Stimulated activated CD4-positive, alpha-beta T cell treated with anti-CD3 and anti-CD28 coated beads, Interleukin-1b, Interleukin-23, amount 100 ng/mL, for 24 hours (primary cell): ENCODE measurements around the gene SRGAP2B.
"Not testable (repeated sequence)": the region's sequence is repeated elsewhere in the genome, so short reads cannot be mapped to it uniquely, and the experiment has no call there.

Experiments used
- DNase-seq, 4 experiments: peaks; one replicate each; pipeline ENCODE4 v3.0.0-alpha.2; 2020; ENCODE audit warnings: low read depth in 4 of 4, low spot score in 1 of 4

Gene SRGAP2B

DNA sequence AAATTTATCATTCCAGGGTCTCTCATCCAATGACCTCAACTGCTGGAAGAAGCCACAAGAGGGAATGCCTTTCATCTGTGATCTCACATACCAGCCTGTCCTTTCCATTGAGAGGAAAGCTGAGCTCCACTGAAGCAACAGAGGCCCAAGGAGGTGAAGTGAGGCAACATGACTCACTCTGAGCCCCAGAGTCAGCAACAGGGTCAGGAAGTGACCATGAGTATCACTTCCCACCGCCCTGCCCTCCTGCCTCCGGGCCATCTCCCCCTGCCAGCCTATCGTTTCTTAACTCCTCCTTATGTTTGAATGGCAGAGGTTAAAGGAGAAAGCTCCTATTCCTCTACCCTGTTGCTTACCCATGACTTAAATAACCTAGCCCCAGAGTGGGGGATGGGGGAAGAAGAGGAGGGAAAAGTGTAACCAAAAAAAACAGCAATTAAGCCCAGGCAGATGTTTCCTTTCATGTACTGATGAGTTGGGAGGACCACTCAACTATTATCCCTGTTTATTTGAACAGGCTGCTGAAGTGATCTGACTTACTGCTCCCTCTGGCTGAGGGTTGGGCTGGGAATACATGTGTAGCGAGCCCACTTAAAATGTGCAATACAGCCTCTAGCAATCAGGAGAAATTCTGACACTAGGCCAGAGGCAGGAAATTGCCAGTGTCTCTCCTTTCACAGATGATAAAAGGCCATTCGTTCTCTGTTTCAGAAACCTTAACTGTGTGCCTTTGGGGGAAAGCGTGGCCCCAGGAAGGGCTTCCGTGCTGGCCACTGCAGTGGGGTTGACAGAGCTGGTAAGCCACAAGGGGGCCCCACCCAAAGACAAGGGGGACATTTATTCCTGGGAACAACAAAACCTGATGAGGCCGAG is 177.7 kb downstream of the SRGAP2B start:
- not testable (repeated sequence) for DNase-seq

DNA sequence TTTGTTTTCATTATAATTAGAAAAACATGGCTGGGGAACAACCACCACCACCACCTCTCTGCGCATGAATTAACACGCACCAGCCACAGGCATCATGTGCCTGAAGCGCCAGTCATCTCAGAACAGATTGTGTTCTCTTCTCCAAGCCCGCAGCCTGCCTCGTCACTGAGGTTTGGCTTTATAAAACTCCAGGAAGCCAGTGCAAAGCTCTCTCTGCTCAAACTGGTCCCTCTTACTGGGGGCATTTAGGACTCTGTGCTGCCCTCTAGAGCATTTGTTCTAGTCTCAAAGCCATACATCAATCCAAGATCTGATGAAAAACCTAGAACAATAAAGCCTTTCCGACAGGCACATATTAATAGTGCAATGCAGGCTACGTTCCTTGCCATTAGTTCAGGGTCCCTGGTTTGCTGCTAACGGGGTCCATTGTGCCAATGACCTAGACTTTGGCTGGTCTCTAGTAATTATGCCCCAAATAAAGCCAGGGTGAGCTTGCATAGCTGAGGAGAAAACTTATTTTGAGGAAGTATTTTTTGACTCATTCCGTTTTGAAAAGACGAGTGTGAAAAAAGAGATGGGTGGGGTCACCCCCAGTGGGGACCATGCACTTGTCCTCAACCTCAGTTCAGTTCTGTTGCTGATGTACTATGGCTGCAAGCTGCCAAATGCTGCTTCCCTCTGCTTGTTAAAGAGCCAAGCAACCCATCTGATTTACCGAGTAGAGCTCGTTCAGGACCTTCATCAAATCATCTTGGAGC is 181.0 kb downstream of the SRGAP2B start:
- not testable (repeated sequence) for DNase-seq

DNA sequence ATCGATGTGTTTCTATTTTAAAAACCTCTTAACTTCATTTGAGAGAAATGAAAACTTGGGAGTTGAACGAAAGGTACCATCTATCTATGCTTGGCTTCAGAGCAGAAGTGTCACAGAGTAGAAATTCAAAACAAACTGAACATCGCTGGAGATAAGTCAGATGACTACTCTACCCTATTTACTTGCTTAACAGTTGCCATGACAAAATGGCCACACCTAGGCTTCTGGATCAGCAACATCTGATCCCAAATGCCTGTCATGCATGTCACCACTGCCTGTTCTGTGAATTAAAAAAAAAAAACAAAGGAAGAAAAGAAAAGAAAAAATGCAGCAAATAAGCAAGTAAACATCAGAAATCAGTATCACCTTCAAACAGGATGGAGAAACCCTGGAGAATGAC is 181.7 kb downstream of the SRGAP2B start:
- not testable (repeated sequence) for DNase-seq

DNA sequence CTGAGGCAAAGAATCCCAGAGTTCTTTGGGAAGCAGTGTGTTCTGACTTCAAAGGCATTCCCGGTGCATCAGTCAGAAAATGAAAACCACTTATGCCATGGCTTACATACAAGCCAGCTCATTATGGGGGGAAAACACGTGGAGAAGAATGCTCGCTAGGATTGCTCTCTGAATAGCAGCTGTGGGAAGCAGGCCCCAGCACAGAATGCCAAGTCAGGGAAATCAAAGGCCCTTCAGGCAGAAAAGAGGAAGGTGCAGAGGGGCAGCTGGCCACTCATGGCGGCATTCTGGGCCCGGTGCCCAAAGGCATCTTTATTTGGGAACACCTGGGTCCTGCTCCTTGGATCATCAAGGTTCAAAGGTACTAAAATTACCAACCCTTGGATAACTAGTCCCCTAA is 184.4 kb downstream of the SRGAP2B start:
- DNase-seq, result not testable (repeated sequence)

DNA sequence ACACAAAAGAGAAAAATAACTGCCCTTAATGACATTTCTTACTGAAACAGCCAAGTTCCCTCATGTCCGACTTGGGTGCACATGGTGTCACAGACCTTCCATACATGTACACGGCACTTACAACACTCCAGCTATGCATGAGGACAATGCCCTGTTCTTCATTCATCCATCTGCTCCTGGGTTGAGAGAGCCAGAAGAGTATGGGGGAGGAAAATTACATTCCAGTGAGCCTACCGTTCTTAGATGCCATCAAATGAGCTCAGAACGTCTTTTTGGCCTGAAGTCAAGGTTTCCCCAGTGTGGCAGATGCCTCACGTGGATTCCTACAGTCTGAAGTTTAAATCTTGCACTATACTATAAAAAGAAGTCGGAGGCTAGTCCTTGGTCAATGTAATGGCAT is 194.3 kb downstream of the SRGAP2B start:
- DNase-seq, result not testable (repeated sequence)

DNA sequence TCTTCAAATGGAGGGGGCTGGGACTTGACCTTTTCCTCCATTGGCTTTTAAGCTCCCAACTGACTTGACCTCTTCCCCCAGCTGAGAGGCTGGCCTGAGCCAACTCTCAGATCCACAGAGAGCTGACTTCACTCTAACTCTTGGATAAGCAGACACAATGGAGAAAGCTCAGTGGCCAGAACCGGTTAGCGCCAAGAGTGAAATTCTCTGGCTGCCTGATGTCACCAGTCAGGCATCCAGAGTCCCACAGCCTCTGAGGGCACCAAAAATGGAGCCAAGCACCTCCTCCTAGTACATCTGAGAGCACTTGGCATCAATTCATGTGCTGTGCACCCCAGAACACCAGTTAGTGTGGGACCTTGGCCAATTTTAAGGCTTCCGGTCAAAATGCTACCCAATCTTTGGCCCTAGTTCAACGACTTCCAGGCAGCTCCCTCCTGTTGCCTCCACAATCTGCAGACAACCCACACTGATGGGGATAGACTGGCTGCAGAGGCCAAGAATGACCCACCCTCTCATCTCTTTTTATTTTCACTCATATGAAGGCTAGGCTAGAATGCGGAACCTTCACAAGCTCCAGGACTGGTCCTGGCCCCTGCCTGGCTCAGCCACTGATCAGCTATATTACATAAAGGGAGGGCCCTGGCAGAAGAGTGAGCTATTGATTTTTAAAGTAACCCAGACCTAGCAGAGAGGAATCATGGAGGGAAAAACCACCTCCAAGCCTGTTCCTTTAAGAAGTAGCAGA is 200.5 kb downstream of the SRGAP2B start:
- not testable (repeated sequence) for DNase-seq

DNA sequence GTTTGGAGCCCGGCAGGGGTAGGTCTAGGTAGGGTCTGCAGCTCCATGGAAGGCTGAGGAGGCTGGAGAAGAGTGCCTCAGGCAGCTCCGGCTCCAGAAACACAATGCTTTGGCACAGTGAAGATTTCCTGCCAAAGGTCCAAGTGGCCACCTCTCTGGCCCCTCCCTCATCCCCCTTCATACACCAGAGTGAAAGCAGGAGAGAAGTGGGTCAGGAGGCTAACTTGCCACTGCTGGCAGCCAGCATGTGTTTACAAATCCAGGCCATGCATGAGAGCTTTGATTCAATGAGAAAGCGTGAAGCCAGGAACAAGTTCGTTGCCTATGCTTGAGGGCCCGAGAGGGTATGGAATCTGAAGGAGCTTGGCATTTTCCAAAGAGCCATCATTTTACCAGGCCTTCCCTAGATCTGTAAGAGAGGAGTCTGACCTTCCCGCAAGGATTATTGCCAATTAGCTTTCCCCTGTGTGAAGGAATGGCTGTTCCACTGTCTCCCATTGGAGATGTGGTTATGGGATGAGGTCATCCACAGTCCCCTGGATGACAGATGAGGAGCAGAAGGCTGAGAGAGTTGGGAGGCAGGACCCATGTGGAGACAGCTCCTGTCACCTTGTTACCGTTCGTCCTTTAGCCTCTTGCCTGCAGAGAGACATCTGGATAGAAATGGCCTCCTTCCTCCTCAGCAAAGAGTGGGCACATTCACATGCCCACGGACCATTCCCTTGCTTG is 201.3 kb downstream of the SRGAP2B start:
- not testable (repeated sequence) for DNase-seq

DNA sequence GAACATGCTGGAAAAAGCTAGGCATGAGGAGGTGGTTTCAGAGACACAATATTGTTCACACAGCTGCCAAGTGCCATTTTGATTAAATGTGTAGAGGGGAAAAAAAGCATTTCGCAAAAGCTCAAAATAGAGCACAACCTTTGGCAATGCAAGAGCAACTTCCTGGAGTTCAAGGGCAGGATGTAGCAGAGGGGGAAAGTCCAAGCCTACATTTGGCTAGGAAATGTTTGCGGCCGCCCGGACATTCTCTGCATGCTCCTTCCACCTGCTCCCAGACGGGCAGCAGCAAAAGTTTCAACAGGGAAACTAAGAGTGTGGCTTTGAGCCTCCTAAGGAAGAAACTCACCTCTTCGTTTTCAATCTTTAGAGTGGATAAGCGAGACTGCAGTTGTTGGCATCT is 202.1 kb downstream of the SRGAP2B start:
- DNase-seq, result not testable (repeated sequence)

DNA sequence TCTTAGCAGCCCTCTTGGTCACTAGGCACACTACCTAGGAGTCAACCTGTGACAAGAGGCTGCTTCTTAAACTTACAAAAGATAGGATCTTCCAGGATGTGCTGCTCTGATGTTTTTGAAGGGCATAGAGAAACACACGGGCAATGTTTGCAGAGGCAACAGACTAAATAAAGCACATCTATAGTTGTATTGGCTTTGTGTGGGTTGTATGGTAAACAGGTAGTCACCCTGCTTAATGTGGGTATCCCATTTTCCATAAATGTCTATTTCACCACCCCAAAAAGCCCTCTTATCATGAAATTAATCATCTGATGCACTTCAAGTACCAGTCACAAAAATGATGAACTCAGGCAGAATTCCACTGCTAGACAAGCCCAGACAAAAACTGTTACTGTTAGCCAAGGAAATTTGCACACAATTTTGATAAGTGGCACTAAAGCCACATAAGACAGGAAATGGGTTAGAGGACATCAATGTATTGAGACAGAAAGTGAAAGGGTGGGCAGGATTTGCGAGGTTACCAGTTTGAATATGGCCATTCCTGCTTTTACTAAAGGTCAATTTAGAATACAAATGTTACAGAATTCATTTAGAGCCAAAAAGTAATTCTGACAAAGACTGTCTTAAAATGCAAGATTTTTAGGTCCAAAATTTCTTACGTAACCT is 205.5 kb downstream of the SRGAP2B start:
- not testable (repeated sequence) for DNase-seq

DNA sequence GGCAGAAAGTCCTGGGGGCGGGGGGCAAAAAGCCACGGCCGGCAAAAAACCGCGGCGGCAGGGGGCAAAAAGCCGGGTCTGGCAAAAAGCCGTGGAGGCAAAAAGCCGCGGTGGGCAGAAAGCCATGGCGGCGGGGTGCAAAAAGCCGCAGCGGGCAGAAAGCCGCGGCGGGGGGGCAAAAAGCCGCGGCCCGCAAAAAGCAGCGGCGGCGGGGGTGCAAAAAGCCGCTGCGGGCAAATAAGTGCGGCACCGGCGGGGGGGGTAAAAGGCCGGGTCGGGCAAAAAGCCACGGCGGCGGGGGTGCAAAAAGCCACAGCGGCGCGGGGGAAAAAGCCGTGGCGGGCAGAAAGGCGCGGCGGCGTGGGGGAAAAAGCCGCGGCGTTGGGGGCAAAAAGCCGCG is 212.1 kb downstream of the SRGAP2B start:
- peak in 1 of 4 experiments; percentile 13 for DNase-seq

DNA sequence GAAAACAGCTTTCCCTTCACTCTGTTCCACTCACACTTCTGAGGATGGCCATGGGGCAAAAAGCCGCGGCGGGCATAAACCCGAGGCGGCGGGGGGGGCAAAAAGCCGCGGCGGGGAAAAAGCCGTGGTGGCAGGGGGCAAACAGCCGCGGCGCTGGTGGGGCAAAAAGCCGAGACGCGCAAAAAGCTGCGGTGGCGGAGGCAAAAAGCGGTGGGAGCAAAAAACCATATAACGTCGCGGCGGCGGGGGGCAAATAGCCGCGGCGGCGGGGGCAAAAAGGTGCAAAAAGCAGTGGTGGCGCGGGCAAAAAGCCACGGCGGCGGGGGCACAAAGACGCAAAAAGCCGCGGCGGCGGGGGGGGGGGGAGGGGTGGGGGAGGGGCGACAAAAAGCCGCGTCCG is 212.8 kb downstream of the SRGAP2B start:
- DNase-seq, result not testable (repeated sequence)

DNA sequence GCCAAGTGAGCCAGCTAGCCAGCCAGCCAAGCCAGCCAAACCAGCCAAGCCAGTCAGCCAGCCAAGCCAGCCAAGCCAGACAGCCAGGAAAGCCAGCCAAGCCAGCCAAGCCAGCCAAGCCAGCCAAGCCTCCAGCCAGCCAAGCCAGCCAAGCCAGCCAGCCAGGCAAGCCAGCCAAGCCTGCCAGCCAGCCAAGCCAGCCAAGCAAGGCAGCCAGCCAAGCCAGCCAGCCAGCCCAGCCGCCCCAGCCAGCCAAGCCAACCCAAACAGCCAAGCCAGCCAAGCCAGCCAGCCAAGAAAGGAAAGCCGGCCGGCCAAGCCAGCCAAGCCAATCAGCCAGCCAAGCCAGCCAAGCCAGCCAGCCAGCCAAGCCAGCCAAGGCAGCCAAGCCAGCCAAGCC is 236.5 kb downstream of the SRGAP2B start:
- DNase-seq, result not testable (repeated sequence)
